Stomach (tissue), 9 donors: Measurements from ENCODE around the gene DOP1B. TPM values are rescaled to one million over a fixed set of nuclear protein-coding genes. Genes with fewer than 3 reads are reported as not detected.
A peak's percentile ranks its signal among the peaks of the same experiment; 100 is the strongest.
"Not testable (repeated sequence)": the region's sequence is repeated elsewhere in the genome, so short reads cannot be mapped to it uniquely, and the experiment has no call there.

Experiments
- DNase-seq, 2 donors: peaks; one replicate each; pipeline versions ENCODE4 v3.0.0 to v3.0.0-alpha.2; 2013 to 2019
- H3K27ac ChIP-seq, 5 donors: fragments of 200-600 bp in 4 of 5; sonication (generic) in 4 of 5; one replicate each; pipeline ENCODE4 v1.5.1; 2013 to 2019; ENCODE audit warnings: mild to moderate bottlenecking in 1 of 5, moderate library complexity in 1 of 5
- H3K27me3 ChIP-seq, 3 donors: fragments of 200-600 bp; sonication (generic); one replicate each; pipeline ENCODE4 v1.5.1; 2017 to 2019; ENCODE audit warnings: mixed run types in 1 of 3
- H3K36me3 ChIP-seq, 4 donors: fragments of 200-600 bp; sonication (generic); 1 replicate in 3 of 4; 2 replicates in 1 of 4; pipeline ENCODE4 v1.5.1; 2016 to 2019
- H3K4me1 ChIP-seq, 4 donors: fragments of 200-600 bp; sonication (generic); one replicate each; pipeline ENCODE4 v1.5.1; 2016 to 2019
- H3K4me3 ChIP-seq, 4 donors: fragments of 200-600 bp; sonication (generic) in 3 of 4; one replicate each; pipeline ENCODE4 v1.5.1; 2016 to 2019; ENCODE audit warnings: mild to moderate bottlenecking in 1 of 4
- H3K9me3 ChIP-seq, 4 donors: fragments of 200-600 bp; sonication (generic); one replicate each; pipeline ENCODE4 v1.5.1; 2016 to 2019
- CTCF ChIP-seq, 7 experiments: fragments of 450-650 bp in 4 of 7; fragments of 200-600 bp in 3 of 7; sonication (generic) in 3 of 7; IDR thresholded peaks; one replicate each; pipeline ENCODE4 v1.5.1; 2016 to 2019; ENCODE audit warnings: antibody characterized with exemption in 7 of 7, control low read depth in 2 of 7, mild to moderate bottlenecking in 1 of 7
- EP300 ChIP-seq: sonication (generic); formaldehyde crosslinking; IDR thresholded peaks from one replicate; pipeline ENCODE4 v1.6.1; 2017; ENCODE audit warnings: antibody characterized with exemption
- POLR2A ChIP-seq, 4 donors: fragments of 450-650 bp; IDR thresholded peaks; one replicate each; pipeline ENCODE4 v1.6.1; 2016; ENCODE audit warnings: antibody characterized with exemption in 4 of 4, control low read depth in 2 of 4, mild to moderate bottlenecking in 1 of 4, moderate library complexity in 1 of 4
- POLR2AphosphoS5 ChIP-seq, 3 donors: sonication (generic); formaldehyde crosslinking; IDR thresholded peaks; one replicate each; pipeline ENCODE4 v1.6.1; 2016; ENCODE audit warnings: antibody characterized with exemption in 3 of 3
- WGBS, 5 donors: extraction: QIAGEN DNeasy Blood & Tissue Kit in 3 of 5; methylation state at CpG; one replicate each; pipeline versions ENCODE4 v1.1.5 to v1.1.7; 2013 to 2018; 5-methylcytosine and 5-hydroxymethylcytosine counted together
- intact Hi-C: fragments of 100-400 bp; cut with DNase I; formaldehyde crosslinking; loops from one replicate; pipeline ENCODE4 v1.15.1; 2023; ENCODE audit warnings: low total_unique reads
- polyA plus RNA-seq, 3 donors: library from polyadenylated mRNA; stranded (reverse); fragments of 200-250 nt; gene quantifications; one replicate each; pipeline ENCODE4 v1.2.3, GENCODE V29; 2013
- total RNA-seq, 5 donors: library from RNA; depleted of rRNA; stranded (reverse); fragments of >200 nt; gene quantifications; one replicate each; pipeline versions ENCODE4 v1.1.0 to v1.2.3, GENCODE V29; 2014 to 2016
- donor health status: healthy with polysubstance abuse.
- donor health status: Bipolar disorder and iron deficiency.
- donor health status: healthy.

DOP1B gene
- total and polyA plus RNA-seq, 8 donors: 4.1 to 63.2 (median 35.0) TPM

DNA sequence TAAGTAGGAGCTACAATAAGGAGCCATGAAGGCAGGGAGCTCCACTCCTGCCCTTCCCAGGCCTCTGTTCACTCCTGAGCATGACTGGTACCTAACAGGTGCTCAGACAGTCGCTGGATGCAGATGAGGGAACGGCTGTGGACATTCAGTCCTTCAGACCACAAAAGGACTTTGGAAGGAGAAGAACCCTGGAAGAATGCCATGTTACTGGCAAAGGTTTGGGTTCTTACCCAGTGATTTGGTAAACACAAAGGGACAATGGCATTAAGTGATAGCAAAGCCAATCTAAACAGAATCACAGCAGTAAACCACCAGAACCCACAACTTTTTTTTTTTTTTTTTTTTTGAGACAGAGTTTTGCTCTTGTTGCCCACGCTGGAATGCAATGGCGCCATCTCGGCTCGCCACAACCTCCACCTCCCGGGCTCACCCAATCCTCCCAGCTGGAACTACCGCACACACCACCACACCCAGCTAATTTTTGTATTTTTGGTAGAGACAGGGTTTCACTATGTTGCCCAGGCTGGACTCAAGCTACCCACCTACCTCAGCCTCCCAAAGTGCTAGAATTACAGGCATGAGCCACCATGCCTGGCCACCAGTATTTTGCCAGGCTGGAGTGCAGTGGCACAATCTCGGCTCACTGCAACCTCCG lies 29.2 kb upstream of the DOP1B start:
- Histone ChIP-seq H3K27me3 (no peaks in the 10 kb centered on the region), H3K4me3 (no peak overlapping the region), H3K27ac (peak overlapping the region in 1 of 5 donors; percentile 59), H3K36me3 (no peaks in the 10 kb centered on the region), H3K4me1 (peaks cover 9 to 38% (median 27%) of the 10 kb centered on the region in 4 donors), H3K9me3 (no peaks in the 10 kb centered on the region)
- DNase-seq: peak in 1 of 2 donors; percentile 19
- TF ChIP-seq POLR2AphosphoS5 (IDR thresholded peaks at IDR 0.05) (no peak), CTCF (IDR thresholded peaks at IDR 0.05) (no peak), POLR2A (IDR thresholded peaks at IDR 0.05) (no peak), EP300 (no peak)
- intact Hi-C loops: no loop called here
- 76 to 88% (median 84%) methylated on average over 10 of the region's 10 CpGs for WGBS, 5 donors

DNA sequence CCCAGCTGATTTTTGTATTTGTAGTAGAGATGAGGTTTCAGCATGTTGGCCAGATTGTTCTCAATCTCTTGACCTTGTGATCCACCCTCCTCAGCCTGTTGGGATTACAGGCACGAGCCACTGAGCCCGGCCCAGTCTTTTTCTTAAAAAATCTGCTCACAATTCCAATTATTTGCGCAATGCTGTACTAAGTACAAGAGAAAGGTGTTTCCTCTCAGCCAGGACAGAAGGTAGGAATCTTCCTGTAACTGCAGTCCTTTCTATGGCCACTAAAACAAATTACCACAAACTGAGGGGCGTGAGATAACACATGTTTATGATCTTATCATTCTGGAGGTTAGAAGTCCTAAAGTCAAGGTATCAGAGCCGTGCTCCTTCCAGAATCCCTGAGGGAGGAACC lies 28.6 kb upstream of the DOP1B start:
- TF ChIP-seq POLR2AphosphoS5 (IDR thresholded peaks at IDR 0.05) (no peak), POLR2A (IDR thresholded peaks at IDR 0.05) (no peak), CTCF (IDR thresholded peaks at IDR 0.05) (no peak), EP300 (no peak)
- Histone ChIP-seq H3K27ac (no peak overlapping the region), H3K4me1 (peaks cover 9 to 38% (median 27%) of the 10 kb centered on the region in 4 donors), H3K36me3 (no peaks in the 10 kb centered on the region), H3K27me3 (no peaks in the 10 kb centered on the region), H3K9me3 (no peaks in the 10 kb centered on the region), H3K4me3 (no peak overlapping the region)
- WGBS, 5 donors: 69 to 84% (median 81%) methylated on average over 5 of the region's 5 CpGs
- DNase-seq: no peak
- intact Hi-C loops: no loop called here

- Histone ChIP-seq H3K9me3 (no peaks in the 10 kb centered on the region), H3K4me3 (no peak overlapping the region), H3K27me3 (peaks cover 0 to 4% (median 0%) of the 10 kb centered on the region in 3 donors), H3K27ac (no peak overlapping the region), H3K4me1 (peaks cover 13 to 42% (median 29%) of the 10 kb centered on the region in 4 donors), H3K36me3 (no peaks in the 10 kb centered on the region)
- WGBS, 5 donors: 60 to 78% (median 71%) methylated on average over 2 of the region's 2 CpGs
- intact Hi-C loops: no loop called here
- TF ChIP-seq POLR2AphosphoS5 (IDR thresholded peaks at IDR 0.05): no peak
- no peak for TF ChIP-seq EP300
- TF ChIP-seq POLR2A (IDR thresholded peaks at IDR 0.05): no peak
- no peak for TF ChIP-seq CTCF (IDR thresholded peaks at IDR 0.05)
- no peak for DNase-seq
Measured at GRCh38 chr21:36129219-36129618, 27.4 kb upstream of the DOP1B start.

GRCh38 chr21:36130414-36130762 lies 26.2 kb upstream of the DOP1B start:
- H3K36me3 ChIP-seq, intact Hi-C loops, H3K27me3 ChIP-seq, H3K9me3 ChIP-seq, DNase-seq: not testable (repeated sequence)
- Histone ChIP-seq H3K4me3 (peak overlapping the region; percentile 49 to 58 (median 50)), H3K4me1 (peaks cover 19 to 50% (median 36%) of the 10 kb centered on the region in 4 donors), H3K27ac (peak overlapping the region in 2 of 5 donors; percentile 65 to 81)
- 19 to 29% (median 25%) methylated on average over 7 to 10 of the region's 18 CpGs for WGBS, 5 donors

DNA sequence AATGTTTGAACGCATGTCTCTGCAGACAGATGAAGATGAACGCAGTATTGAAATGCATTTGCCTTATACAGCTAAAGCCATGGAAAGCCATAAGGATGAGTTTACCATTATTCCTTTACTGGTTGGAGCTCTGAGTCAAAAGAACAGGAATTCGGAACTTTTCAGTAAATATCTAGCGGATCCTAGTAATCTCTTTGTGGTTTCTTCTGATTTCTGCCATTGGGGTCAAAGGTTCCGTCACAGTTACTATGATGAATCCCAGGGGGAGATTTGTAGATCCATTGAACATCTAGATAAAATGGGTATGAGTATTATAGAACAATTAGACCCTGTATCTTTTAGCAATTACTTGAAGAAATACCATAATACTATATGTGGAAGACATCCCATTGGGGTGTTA lies 25.8 kb upstream of the DOP1B start:
- DNase-seq, H3K4me3 ChIP-seq, intact Hi-C loops, H3K27me3 ChIP-seq, H3K36me3 ChIP-seq, H3K27ac ChIP-seq, H3K9me3 ChIP-seq: not testable (repeated sequence)
- peaks cover 17 to 49% (median 35%) of the 10 kb centered on the region in 4 donors for H3K4me1 ChIP-seq
- WGBS, 5 donors: 85 to 90% (median 88%) methylated on average over 5 of the region's 5 CpGs
